PC-3 (cell line): ENCODE data around the gene RHBG. TPM values are rescaled to one million over a fixed set of nuclear protein-coding genes. Genes with fewer than 3 reads are reported as not detected.
A peak's percentile ranks its signal among the peaks of the same experiment; 100 is the strongest.
"Not testable (repeated sequence)": the region's sequence is repeated elsewhere in the genome, so short reads cannot be mapped to it uniquely, and the experiment has no call there.

Experiments
- ATAC-seq: fragments of 200-7000 bp; cut with Tn5 transposase; 2 replicates; pipeline ENCODE4 v1.9.1; 2020; ENCODE audit warnings: mild to moderate bottlenecking, moderate library complexity
- BruUV-seq: library from RNA; stranded (reverse); fragments of 400-500 nt; replicated peaks from 2 replicates; lab custom pipeline; 2021; lab: Mats Ljungman, UMichigan
- CTCF ChIA-PET: fragments of 300-600 bp; sonication (Branson Sonifier 250); formaldehyde crosslinking; loops from one replicate; lab custom pipeline; 2022; ENCODE audit warnings: antibody characterized with exemption; lab: Charles Lee
- POLR2A ChIA-PET: fragments of 300-600 bp; sonication (Branson Sonifier 250); formaldehyde crosslinking; loops from one replicate; lab custom pipeline; 2022; ENCODE audit warnings: antibody characterized with exemption; ENCODE audit not compliant: unreplicated experiment; lab: Charles Lee
- DNase-seq: peaks from one replicate; pipeline ENCODE4 v3.0.0-alpha.2; 2015
- H2AFZ ChIP-seq: fragments of 300-600 bp; sonication (generic); 2 replicates; pipeline ENCODE4 v1.6.0; 2016; ENCODE audit warnings: antibody characterized with exemption, low read length
- H3F3A ChIP-seq: fragments of 300-600 bp; sonication (generic); one replicate; pipeline ENCODE4 v1.6.0; 2017; ENCODE audit warnings: antibody characterized with exemption, low read length, control low read depth, mild to moderate bottlenecking; ENCODE audit not compliant: unreplicated experiment
- H3K27ac ChIP-seq: fragments of 300-600 bp; sonication (generic); 2 replicates; pipeline ENCODE4 v1.5.1; 2016; ENCODE audit warnings: mild to moderate bottlenecking, low read length
- H3K27me3 ChIP-seq: fragments of 300-600 bp; sonication (generic); 2 replicates; pipeline ENCODE4 v1.6.1; 2016; ENCODE audit warnings: low read length, mixed read lengths
- H3K36me3 ChIP-seq: fragments of 300-600 bp; sonication (generic); 2 replicates; pipeline ENCODE4 v1.6.1; 2016; ENCODE audit warnings: low read depth, mixed run types, low read length, mixed read lengths
- H3K4me1 ChIP-seq: fragments of 300-600 bp; sonication (generic); 2 replicates; pipeline ENCODE4 v1.5.1; 2016; ENCODE audit warnings: low read length; ENCODE audit not compliant: insufficient read depth
- H3K4me2 ChIP-seq: fragments of 300-600 bp; sonication (generic); 2 replicates; pipeline ENCODE4 v1.6.0; 2016; ENCODE audit warnings: low read length
- H3K4me3 ChIP-seq: fragments of 300-600 bp; sonication (generic); 2 replicates; pipeline ENCODE4 v1.5.1; 2016; ENCODE audit warnings: mild to moderate bottlenecking, low read length, mixed read lengths
- H3K79me2 ChIP-seq: fragments of 300-600 bp; sonication (generic); 2 replicates; pipeline ENCODE4 v1.6.1; 2017; ENCODE audit warnings: low read length, mixed read lengths
- H3K9ac ChIP-seq: fragments of 300-600 bp; sonication (generic); 2 replicates; pipeline ENCODE4 v1.6.0; 2016; ENCODE audit warnings: mild to moderate bottlenecking, low read length
- H3K9me2 ChIP-seq: fragments of 300-600 bp; sonication (generic); replicated peaks from 2 replicates; pipeline ENCODE4 v1.6.1; 2016; ENCODE audit warnings: mixed run types, low read length, mixed read lengths
- H3K9me3 ChIP-seq: fragments of 300-600 bp; sonication (generic); 2 replicates; pipeline ENCODE4 v1.6.1; 2016; ENCODE audit warnings: low read length, mixed read lengths
- H4K20me1 ChIP-seq: fragments of 300-600 bp; sonication (generic); 2 replicates; pipeline ENCODE4 v1.6.1; 2016; ENCODE audit warnings: low read length, mixed read lengths
- CTCF ChIP-seq: fragments of 300-600 bp; sonication (generic); conservative IDR thresholded peaks from 2 replicates; pipeline ENCODE4 v1.5.1; 2017; ENCODE audit warnings: antibody characterized with exemption, low read depth, mild to moderate bottlenecking, low read length
- EZH2 ChIP-seq: fragments of 300-600 bp; sonication (generic); IDR thresholded peaks from one replicate; pipeline ENCODE4 v1.6.1; 2017; ENCODE audit warnings: antibody characterized with exemption, mild to moderate bottlenecking, low read length; ENCODE audit not compliant: unreplicated experiment
- EZH2phosphoT487 ChIP-seq: fragments of 300-600 bp; sonication (generic); IDR thresholded peaks from 2 replicates; pipeline ENCODE4 v1.6.1; 2018; ENCODE audit warnings: mild to moderate bottlenecking, antibody characterized with exemption, low read length, borderline replicate concordance
- intact Hi-C: fragments of 100-400 bp; cut with micrococcal nuclease; formaldehyde crosslinking; loops from 2 replicates; pipeline ENCODE4 v1.9.0; 2023
- total RNA-seq: library from RNA; depleted of rRNA; stranded (reverse); fragments of >200 nt; gene quantifications from 2 replicates; pipeline ENCODE4 v1.2.3, GENCODE V29; 2014

RHBG gene
- total RNA-seq, 1 experiment from 2014 or later: 0.26 TPM

DNA sequence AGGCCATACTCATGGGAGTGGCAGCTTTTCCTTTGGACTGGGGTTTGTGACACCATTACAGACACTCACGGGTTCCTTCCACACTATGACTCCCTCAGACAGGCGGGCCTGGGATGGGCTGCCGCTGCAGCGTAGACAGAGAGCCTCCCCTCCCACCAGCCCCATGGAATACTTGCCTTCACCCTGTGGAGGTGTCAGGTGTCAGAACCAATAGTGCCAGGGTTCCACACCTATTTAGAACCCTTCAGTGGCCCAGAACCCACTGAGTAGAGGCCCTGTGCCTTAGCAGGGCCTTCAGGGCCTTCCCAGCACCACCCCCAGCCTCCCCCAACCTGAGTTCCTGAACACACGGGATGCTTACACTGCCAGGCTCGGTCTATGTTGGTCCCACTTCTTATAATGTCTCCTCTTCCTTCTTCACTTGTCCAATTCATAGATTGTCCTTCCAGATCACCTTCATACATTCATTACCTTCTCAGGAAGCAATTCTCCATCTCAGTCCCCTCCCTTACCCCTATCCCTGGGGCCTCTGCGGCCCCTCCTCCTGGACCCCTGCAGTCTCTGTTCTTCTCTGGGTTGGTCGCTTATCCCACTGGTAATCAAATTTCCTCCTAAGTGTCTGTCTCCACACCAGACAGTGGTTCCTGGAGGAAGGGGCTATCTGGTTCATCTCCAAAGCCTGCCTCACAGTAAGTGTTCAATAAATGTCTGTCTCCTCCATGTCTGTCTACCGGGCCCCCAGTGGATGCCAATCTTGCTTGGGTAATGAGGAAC lies 1.4 kb upstream of the RHBG start:
- peaks cover 5% of the 10 kb centered on the region; the same call in 1 of the 2 replicates for H3K4me1 ChIP-seq
- no peak for ATAC-seq
- no peaks in the 10 kb centered on the region for H3K9me2 ChIP-seq
- no TSS peak for BruUV-seq
- TF ChIP-seq EZH2phosphoT487: no peak
- TF ChIP-seq EZH2: no peak
- no peak for TF ChIP-seq CTCF
- intact Hi-C loops: no loop called here
- H3K79me2 ChIP-seq: no peaks in the 10 kb centered on the region
- ChIA-PET POLR2A (no interaction called here), CTCF (no interaction called here)
- H3K9ac ChIP-seq: no peak overlapping the region
- H2AFZ ChIP-seq: no peak overlapping the region
- no peak overlapping the region for H3K27ac ChIP-seq
- H4K20me1 ChIP-seq: no peaks in the 10 kb centered on the region
- H3K36me3 ChIP-seq: no peaks in the 10 kb centered on the region
- DNase-seq: no peak
- H3K9me3 ChIP-seq: no peaks in the 10 kb centered on the region
- H3K4me3 ChIP-seq: no peak overlapping the region
- H3K4me2 ChIP-seq: no peak overlapping the region
- H3K27me3 ChIP-seq: no peaks in the 10 kb centered on the region
- no peaks in the 10 kb centered on the region for H3F3A ChIP-seq

- CTCF ChIA-PET: no interaction called here
- TF ChIP-seq EZH2phosphoT487 (no peak), CTCF (no peak), EZH2 (no peak)
Observed at GRCh38 chr1:156368157-156368658, 803 bp upstream of the RHBG start.

DNA sequence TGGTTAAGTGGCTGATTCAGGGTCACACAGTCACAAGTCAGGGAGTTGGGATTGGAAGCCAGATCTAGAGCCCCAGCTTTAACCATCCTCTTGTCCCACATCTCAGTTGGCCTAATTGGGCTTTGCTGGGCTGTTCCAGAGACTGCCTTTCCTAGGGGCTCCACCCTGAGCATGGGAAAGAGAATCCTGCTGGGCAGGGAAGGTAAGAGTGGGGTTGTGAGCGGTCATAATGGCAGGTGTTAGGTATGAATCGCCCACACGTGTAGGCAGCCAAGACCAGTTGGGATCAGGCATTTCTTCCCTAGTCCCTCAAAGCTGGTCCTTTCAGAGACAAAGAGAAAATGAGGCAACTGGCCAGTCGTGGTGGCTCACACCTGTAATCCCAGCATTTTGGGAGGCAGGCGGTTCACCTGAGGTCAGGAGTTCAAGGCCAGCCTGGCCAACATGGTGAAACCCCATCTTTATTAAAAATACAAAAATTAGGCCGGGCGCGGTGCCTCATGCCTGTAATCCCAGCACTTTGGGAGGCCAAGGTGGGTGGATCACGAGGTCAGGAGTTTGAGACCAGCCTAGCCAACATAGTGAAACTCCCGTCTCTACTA lies 775 bp downstream of the RHBG start:
- H3K27me3 ChIP-seq, POLR2A ChIA-PET, H3F3A ChIP-seq, intact Hi-C loops, DNase-seq, H4K20me1 ChIP-seq, H3K4me1 ChIP-seq, CTCF ChIA-PET, H3K9me3 ChIP-seq, BruUV-seq, H3K36me3 ChIP-seq, H3K79me2 ChIP-seq, H3K27ac ChIP-seq, H3K9me2 ChIP-seq: not testable (repeated sequence)
- peak overlapping the region; percentile 99 for H3K4me2 ChIP-seq
- H3K9ac ChIP-seq: peak overlapping the region; percentile 53; the same call in 1 of the 2 replicates
- peak overlapping the region; percentile 98 for H2AFZ ChIP-seq
- peak; percentile 7 for ATAC-seq
- H3K4me3 ChIP-seq: peak overlapping the region; percentile 80

More at GRCh38 chr1:156368157-156368658, 803 bp upstream of the RHBG start:
- H3K27me3 ChIP-seq: no peaks in the 10 kb centered on the region
- H3K4me3 ChIP-seq: no peak overlapping the region
- H3K36me3 ChIP-seq: no peaks in the 10 kb centered on the region
- no peaks in the 10 kb centered on the region for H4K20me1 ChIP-seq
- BruUV-seq: no TSS peak
- intact Hi-C loops: no loop called here
- no peak overlapping the region for H2AFZ ChIP-seq
- DNase-seq (no peak), ATAC-seq (0 out of 2 replicates have a peak, but pooled peaks have one; percentile 8)
- H3K4me1 ChIP-seq: peaks cover 5% of the 10 kb centered on the region; the same call in 1 of the 2 replicates
- H3K27ac ChIP-seq: no peak overlapping the region
- POLR2A ChIA-PET: interaction anchor here (0.5 kb wide), 1 partner anchor 279 kb away, joined by 9 read pairs; no protein-coding TSS in a partner anchor
- no peaks in the 10 kb centered on the region for H3K79me2 ChIP-seq
- no peak overlapping the region for H3K9ac ChIP-seq
- no peak overlapping the region for H3K4me2 ChIP-seq
- H3F3A ChIP-seq: no peaks in the 10 kb centered on the region
- H3K9me2 ChIP-seq: no peaks in the 10 kb centered on the region
- H3K9me3 ChIP-seq: no peaks in the 10 kb centered on the region
